Measurements from ENCODE around the gene YKT6. TPM values are rescaled to one million over a fixed set of nuclear protein-coding genes. Genes with fewer than 3 reads are reported as not detected.

The YKT6 gene
- total RNA-seq, 1 donor from 2014 or later = 83.7 TPM

GRCh38 chr7:44211126-44211675 is 10.4 kb downstream of the YKT6 start:
- Mint-ChIP-seq H3K4me1 (peaks cover 4% of the 10 kb centered on the region), H3K27ac (no peak overlapping the region), H3K36me3 (peaks cover 11% of the 10 kb centered on the region), H3K27me3 (ENCODE audit: low read depth) (no peaks in the 10 kb centered on the region), H3K4me3 (no peak overlapping the region), H3K9me3 (no peaks in the 10 kb centered on the region)
- TF ChIP-seq CTCF (IDR thresholded peaks at IDR 0.05; ENCODE audit: unreplicated experiment) = no peak
- peak in 1 of 2 experiments; percentile 12 for DNase-seq (ENCODE audit: low spot score in 2 of 2, unreplicated experiment in 2 of 2)

- Mint-ChIP-seq H3K4me1 (peaks cover 4% of the 10 kb centered on the region), H3K36me3 (peaks cover 10% of the 10 kb centered on the region), H3K27me3 (ENCODE audit: low read depth) (no peaks in the 10 kb centered on the region), H3K4me3 (no peak overlapping the region), H3K27ac (no peak overlapping the region), H3K9me3 (no peaks in the 10 kb centered on the region)
- DNase-seq (ENCODE audit: low spot score in 2 of 2, unreplicated experiment in 2 of 2) = no peak
- TF ChIP-seq CTCF (IDR thresholded peaks at IDR 0.05; ENCODE audit: unreplicated experiment) = no peak
Observed at GRCh38 chr7:44212018-44212417, 11.2 kb downstream of the YKT6 start.

- H3K27me3 Mint-ChIP-seq (ENCODE audit: low read depth) = no peaks in the 10 kb centered on the region
- no peak overlapping the region for H3K4me3 Mint-ChIP-seq
- H3K9me3 Mint-ChIP-seq = no peaks in the 10 kb centered on the region
- no peak for TF ChIP-seq CTCF (IDR thresholded peaks at IDR 0.05; ENCODE audit: unreplicated experiment)
- no peak overlapping the region for H3K27ac Mint-ChIP-seq
- H3K36me3 Mint-ChIP-seq = peaks cover 10% of the 10 kb centered on the region
- H3K4me1 Mint-ChIP-seq = peaks cover 4% of the 10 kb centered on the region
- DNase-seq (ENCODE audit: low spot score in 2 of 2, unreplicated experiment in 2 of 2) = peak in 1 of 2 experiments; percentile 8
Observed at GRCh38 chr7:44212581-44213184, 11.9 kb downstream of the YKT6 start.

GRCh38 chr7:44213206-44213876 is 12.6 kb downstream of the YKT6 start:
- Mint-ChIP-seq H3K27ac (no peak overlapping the region), H3K4me1 (peaks cover 9% of the 10 kb centered on the region), H3K36me3 (peaks cover 10% of the 10 kb centered on the region), H3K4me3 (no peak overlapping the region), H3K9me3 (no peaks in the 10 kb centered on the region), H3K27me3 (ENCODE audit: low read depth) (no peaks in the 10 kb centered on the region)
- TF ChIP-seq CTCF (IDR thresholded peaks at IDR 0.05; ENCODE audit: unreplicated experiment) = no peak
- no peak for DNase-seq (ENCODE audit: low spot score in 2 of 2, unreplicated experiment in 2 of 2)

- no peak overlapping the region for H3K4me3 Mint-ChIP-seq
- peaks cover 10% of the 10 kb centered on the region for H3K4me1 Mint-ChIP-seq
- peak overlapping the region; percentile 35 for H3K27ac Mint-ChIP-seq
- peaks cover 5% of the 10 kb centered on the region for H3K36me3 Mint-ChIP-seq
- no peak for TF ChIP-seq CTCF (IDR thresholded peaks at IDR 0.05; ENCODE audit: unreplicated experiment)
- H3K27me3 Mint-ChIP-seq (ENCODE audit: low read depth) = no peaks in the 10 kb centered on the region
- H3K9me3 Mint-ChIP-seq = no peaks in the 10 kb centered on the region
- DNase-seq (ENCODE audit: low spot score in 2 of 2, unreplicated experiment in 2 of 2) = peak in 1 of 2 experiments; percentile 12
Observed at GRCh38 chr7:44213877-44214388, 13.2 kb downstream of the YKT6 start.
